Measurements from ENCODE around the gene ABHD12B. TPM values are rescaled to one million over a fixed set of nuclear protein-coding genes. Genes with fewer than 3 reads are reported as not detected.
A peak's percentile ranks its signal among the peaks of the same experiment; 100 is the strongest.

The ABHD12B gene
- total and polyA plus RNA-seq, 2 of the 13 experiments (the other 11 are each of a cell fraction or from before 2014, with no cell fraction given), result not detected

DNA sequence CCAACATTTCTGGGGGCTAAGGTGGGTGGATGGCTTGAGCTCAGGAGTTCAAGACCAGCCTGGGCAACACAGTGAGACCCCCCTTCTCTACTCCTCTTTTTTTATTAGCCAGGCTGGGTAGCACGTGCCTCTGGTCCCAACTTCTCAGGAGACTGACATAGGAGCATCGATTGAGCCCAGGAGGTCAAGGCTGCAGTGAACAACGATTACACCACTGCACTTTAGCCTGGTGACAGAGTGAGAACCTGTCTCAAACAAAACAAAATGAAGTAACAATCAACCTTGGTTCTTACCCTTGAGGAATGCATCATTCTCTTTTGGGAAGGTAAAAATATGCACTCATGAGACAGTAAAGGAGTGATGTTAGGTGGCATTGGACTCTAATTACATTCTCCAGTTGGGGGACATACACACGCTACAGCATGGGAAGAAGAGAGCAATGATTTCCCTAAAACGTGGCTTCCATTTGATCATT is 37.0 kb upstream of the ABHD12B start (continued):
- TF ChIP-seq DZIP1 (CRISPR knock-in tag; IDR thresholded peaks at IDR 0.05) (no peak), ZNF678 (CRISPR knock-in tag; IDR thresholded peaks at IDR 0.05) (no peak), FUBP1 (CRISPR knock-in tag; IDR thresholded peaks at IDR 0.05; ENCODE audit: borderline replicate concordance) (0 out of 2 replicates have a peak, but pooled peaks have one; percentile 42), CBX2 (IDR thresholded peaks at IDR 0.05; ENCODE audit: low read depth, low read length) (no peak), CBX2 (CRISPR knock-in tag; IDR thresholded peaks at IDR 0.05; ENCODE audit: low read depth) (no peak), HMGXB4 (CRISPR knock-in tag; IDR thresholded peaks at IDR 0.05; ENCODE audit: borderline replicate concordance in 1 of 2, low read depth in 1 of 2) (no peak), ZBED4 (CRISPR knock-in tag; IDR thresholded peaks at IDR 0.05; ENCODE audit: borderline replicate concordance) (peak; percentile 51; the same call in 1 of the 2 replicates), ZNF557 (CRISPR knock-in tag; IDR thresholded peaks at IDR 0.05) (no peak), MAFK (conservative IDR thresholded peaks at IDR 0.05 in 1 of 2, IDR thresholded peaks at IDR 0.05 in 1 of 2; ENCODE audit: low read length in 2 of 2) (no peak), ZNF703 (CRISPR knock-in tag; IDR thresholded peaks at IDR 0.05; ENCODE audit: borderline replicate concordance) (0 out of 2 replicates have a peak, but pooled peaks have one; percentile 74), SETDB1 (CRISPR knock-in tag; IDR thresholded peaks at IDR 0.05; ENCODE audit: borderline replicate concordance) (no peak), MIER3 (CRISPR knock-in tag; IDR thresholded peaks at IDR 0.05; ENCODE audit: borderline replicate concordance) (peak; percentile 43; the same call in 1 of the 2 replicates), ZNF44 (CRISPR knock-in tag; IDR thresholded peaks at IDR 0.05) (no peak), POLR2A (IDR thresholded peaks at IDR 0.05; ENCODE audit: insufficient read depth in 1 of 2, low read depth in 2 of 2, low read length in 2 of 2) (no peak), TBX2 (CRISPR knock-in tag; IDR thresholded peaks at IDR 0.05; ENCODE audit: borderline replicate concordance) (peak; percentile 56; the same call in 1 of the 2 replicates)
- TF ChIP-seq, protein P1, sequence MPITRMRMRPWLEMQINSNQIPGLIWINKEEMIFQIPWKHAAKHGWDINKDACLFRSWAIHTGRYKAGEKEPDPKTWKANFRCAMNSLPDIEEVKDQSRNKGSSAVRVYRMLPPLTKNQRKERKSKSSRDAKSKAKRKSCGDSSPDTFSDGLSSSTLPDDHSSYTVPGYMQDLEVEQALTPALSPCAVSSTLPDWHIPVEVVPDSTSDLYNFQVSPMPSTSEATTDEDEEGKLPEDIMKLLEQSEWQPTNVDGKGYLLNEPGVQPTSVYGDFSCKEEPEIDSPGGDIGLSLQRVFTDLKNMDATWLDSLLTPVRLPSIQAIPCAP (CRISPR knock-in tag; IDR thresholded peaks at IDR 0.05; ENCODE audit: low read depth), result peak; percentile 56; the same call in 1 of the 2 replicates
